GM12864 (cell line): ENCODE data around the gene NRSN1.

ENCODE experiments used
- DNase-seq: peaks from one replicate; pipeline ENCODE4 v3.0.0-alpha.2; 2011; ENCODE audit warnings: low read depth
- H3K4me3 ChIP-seq: 2 replicates; pipeline ENCODE4 v1.5.1; 2011; ENCODE audit warnings: mild to moderate bottlenecking, low read depth, low read length, control low read depth
- TF ChIP-seq, protein P1 (sequence below): IDR thresholded peaks from 2 replicates; pipeline ENCODE4 v1.5.1; 2011; ENCODE audit warnings: low read depth, mild to moderate bottlenecking, moderate library complexity, low read length, control low read depth, inconsistent platforms; ENCODE audit errors: missing control alignments

NRSN1 gene

DNA sequence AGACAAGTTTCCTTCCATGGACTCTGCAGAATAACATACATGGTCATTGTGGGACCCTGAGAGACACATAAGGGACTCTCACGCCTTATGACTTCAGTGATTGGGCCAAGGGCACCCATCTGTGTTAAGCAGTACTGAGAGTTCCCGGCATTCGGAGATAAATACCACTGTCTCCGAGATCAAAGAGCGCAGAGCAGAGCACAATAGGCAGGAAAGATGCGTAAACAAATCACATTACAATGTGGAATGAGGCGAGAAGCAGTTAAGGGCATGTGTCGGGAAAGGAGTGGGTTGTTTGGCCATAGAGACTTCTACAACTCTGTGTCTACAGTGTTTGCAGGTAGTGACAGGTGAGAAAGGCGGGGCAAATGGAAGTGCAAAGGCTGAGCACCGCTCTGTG, 57.6 kb downstream of the NRSN1 start:
- DNase-seq = no peak
- no peak overlapping the region for H3K4me3 ChIP-seq
- TF ChIP-seq, protein P1, sequence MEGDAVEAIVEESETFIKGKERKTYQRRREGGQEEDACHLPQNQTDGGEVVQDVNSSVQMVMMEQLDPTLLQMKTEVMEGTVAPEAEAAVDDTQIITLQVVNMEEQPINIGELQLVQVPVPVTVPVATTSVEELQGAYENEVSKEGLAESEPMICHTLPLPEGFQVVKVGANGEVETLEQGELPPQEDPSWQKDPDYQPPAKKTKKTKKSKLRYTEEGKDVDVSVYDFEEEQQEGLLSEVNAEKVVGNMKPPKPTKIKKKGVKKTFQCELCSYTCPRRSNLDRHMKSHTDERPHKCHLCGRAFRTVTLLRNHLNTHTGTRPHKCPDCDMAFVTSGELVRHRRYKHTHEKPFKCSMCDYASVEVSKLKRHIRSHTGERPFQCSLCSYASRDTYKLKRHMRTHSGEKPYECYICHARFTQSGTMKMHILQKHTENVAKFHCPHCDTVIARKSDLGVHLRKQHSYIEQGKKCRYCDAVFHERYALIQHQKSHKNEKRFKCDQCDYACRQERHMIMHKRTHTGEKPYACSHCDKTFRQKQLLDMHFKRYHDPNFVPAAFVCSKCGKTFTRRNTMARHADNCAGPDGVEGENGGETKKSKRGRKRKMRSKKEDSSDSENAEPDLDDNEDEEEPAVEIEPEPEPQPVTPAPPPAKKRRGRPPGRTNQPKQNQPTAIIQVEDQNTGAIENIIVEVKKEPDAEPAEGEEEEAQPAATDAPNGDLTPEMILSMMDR = no peak

DNA sequence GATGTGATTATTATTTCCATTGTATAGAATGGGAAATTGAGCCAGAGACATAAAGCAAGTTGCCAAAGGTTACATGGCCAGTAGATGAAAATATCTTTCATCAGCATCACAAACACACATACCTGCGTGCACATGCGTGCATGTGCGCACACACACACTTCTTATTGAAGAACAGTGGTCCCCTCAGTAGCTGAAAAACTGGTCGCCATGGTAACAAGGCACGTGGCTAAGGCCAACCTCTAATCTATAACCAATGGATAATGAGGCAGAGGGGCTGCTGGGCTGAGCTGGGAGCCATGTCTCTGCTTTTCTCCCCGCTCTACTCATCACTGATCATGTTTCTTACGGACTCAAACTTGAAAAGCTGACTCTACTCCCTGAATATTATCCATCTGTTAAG, 60.3 kb downstream of the NRSN1 start:
- no peak for DNase-seq
- H3K4me3 ChIP-seq = no peak overlapping the region
- TF ChIP-seq, protein P1 = no peak

DNA sequence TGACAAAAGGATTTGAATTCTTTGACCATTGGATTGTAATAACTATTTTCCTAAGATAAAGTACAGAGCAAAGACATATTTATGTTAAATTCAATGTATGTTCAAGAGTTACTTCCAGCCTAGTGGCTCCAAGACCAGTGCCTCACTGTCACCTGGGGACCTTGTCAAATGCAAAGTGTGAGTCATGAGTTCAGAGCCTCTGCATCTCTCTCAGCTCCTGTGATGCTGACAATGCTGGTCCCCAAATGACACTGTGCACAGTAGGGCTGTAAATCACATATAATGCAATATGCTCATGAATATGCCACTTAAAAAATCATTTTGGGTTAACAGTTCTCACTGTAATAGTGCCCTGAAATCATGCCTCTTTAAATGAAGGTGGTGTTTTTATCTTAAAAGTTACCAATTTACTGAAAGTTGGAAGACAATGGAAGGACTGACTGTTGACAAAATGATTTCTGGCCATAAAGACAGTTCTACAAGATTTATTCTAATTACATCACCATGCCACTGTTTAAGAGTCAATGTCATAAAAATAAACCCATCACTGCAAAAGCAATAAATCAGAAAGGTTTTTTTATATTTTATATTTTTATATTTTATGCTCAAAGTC, 62.1 kb downstream of the NRSN1 start:
- TF ChIP-seq, protein P1 = no peak
- no peak overlapping the region for H3K4me3 ChIP-seq
- DNase-seq = no peak

DNA sequence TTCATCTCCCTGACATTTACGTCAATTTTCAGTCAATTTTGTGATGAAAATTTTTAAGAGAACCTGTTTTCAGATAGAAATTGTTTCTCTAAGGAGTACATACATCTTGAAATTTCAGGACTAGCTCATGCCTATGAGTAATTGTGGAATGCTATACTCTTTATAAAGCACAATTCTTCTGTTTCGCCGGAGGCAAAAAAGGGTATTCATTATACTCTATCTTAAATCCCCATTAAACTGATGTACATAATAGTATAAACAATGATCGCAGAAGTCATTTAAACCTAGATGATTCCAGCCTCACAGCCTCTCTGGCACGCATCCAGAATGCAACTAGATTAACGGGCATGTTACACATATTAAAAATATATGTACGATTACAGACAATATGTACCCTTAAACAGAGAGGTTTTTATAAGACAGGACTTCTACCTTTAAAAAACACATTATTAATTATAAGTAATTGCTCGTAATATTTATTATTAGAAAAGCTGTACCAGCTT, 62.6 kb downstream of the NRSN1 start:
- no peak overlapping the region for H3K4me3 ChIP-seq
- DNase-seq = no peak
- TF ChIP-seq, protein P1 = no peak

DNA sequence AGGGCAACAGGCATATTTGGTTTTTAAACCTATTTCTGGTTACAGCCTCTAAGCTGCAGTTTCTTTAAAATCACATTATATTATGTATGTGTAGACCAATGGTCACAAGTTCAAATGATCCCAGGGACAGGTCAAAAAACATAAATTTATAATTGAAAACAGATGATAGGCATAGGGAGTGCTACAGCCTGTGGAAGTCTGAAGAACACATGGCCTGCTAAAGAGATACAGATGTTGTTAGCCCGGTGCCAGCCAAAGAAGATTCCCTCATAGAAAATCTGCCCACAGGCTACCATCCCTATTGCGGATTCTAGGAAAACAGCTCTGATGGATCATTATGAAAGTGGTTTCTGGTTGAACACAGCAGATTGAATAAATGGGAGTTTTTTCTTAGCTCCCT, 65.3 kb downstream of the NRSN1 start:
- no peak overlapping the region for H3K4me3 ChIP-seq
- TF ChIP-seq, protein P1 = no peak
- no peak for DNase-seq

DNA sequence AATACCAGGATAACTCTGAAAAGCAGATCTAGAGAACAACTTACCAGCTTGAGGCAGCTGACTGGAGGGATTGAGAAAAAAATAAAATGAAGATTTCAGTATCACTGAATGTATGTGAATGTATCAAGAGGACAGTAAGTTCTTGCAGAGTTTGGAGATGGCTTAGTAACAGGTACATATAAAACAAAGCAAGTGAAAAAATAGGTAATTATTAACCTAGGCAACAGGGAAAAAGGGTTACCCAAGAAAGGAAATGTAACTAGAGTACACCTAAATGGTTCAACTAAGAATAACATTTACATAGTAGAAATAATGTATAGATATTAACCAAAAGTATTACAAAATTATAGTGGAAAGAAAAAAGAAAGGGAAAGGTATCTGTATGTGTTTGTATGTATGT, 67.3 kb downstream of the NRSN1 start:
- no peak for DNase-seq
- H3K4me3 ChIP-seq = no peak overlapping the region
- TF ChIP-seq, protein P1 = no peak

DNA sequence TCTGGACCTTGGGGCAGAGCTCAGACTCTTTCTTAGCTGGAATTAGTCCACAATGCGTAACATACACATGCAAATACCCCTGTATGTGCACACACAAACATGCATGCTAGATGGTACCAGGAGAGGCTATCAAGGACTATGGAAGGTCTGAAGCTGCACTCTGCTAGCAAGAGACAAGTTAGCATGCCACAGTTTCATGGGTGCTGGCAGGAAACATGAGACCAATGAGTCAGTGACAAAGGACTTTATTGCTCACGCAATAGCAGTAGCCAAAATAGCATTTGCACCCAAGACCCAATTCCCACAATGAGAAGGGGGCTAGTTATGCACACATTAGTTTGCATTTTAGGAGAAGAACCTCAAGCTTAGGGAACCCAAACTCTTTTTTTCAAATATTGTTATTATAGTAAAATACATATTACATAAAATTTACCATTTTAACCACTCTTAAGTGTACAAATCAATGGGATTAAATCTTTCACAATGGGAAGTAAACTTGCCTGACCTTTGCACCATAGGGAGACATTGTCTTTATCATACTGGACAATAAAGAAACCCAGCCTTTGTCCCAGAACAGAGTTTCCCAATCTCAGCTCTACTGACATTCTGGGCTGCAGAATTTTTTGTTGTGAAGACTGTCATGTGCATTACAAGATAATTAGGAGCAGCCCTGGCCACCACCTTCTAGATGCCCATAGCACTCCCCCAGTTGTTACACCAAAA, 69.1 kb downstream of the NRSN1 start:
- H3K4me3 ChIP-seq = no peak overlapping the region
- TF ChIP-seq, protein P1 = no peak
- no peak for DNase-seq
